A549 treated with AZD9567 at 1 μM for 4 hours (cell line): ENCODE measurements around the gene SLC29A4. TPM values are rescaled to one million over a fixed set of nuclear protein-coding genes. Genes with fewer than 3 reads are reported as not detected.

ENCODE experiments used
- total RNA-seq: library from RNA; stranded (reverse); fragments of 200-300 nt; extraction: Qiagen RNA extraction; gene quantifications from 5 replicates; pipeline ENCODE4 v1.2.3, GENCODE V29; 2022; ENCODE audit not compliant: insufficient read depth

The SLC29A4 gene, protein sequence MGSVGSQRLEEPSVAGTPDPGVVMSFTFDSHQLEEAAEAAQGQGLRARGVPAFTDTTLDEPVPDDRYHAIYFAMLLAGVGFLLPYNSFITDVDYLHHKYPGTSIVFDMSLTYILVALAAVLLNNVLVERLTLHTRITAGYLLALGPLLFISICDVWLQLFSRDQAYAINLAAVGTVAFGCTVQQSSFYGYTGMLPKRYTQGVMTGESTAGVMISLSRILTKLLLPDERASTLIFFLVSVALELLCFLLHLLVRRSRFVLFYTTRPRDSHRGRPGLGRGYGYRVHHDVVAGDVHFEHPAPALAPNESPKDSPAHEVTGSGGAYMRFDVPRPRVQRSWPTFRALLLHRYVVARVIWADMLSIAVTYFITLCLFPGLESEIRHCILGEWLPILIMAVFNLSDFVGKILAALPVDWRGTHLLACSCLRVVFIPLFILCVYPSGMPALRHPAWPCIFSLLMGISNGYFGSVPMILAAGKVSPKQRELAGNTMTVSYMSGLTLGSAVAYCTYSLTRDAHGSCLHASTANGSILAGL
- total RNA-seq = 10.9 to 14.4 TPM (median 14.0 TPM) in 5 replicates

DNA sequence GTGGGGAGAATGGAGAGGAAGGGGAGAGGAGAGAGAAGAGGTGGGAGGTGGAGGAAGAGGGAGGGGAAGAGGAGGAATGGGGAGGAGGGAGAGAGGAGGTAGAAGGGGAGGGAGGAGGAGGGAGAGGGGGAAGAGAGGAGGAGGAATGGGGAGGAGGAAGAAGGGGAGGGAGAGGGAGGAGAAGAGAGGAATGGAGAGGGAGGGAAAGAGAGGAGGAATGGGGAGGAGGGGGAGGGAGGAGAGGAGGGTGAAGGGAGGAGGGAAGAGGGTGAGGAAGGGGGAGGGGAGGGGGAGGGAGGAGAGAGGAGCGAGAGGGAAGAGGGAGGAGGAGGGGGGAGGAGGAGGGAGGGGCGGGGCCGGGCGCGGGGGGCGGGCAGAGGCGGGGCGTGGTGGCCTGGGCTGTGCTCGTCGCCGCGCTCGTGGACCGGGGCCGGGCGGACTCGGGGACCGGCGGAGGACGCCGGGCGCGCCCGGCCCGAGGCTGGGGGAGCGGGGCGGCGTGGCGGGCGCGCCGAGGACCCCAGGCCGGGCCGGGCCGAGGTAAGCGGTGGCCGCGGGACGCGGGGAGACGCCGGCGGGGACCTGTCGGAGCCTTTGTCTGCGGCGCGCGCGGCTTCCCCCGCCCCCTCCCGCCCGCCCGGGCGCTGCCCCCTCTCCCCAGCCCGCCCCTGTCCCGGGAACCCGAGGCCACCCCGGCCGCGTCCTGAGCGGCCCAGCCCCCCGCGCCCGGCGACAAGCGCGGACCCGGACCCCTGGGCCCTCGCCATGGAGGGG, at the start of gene SLC29A4:
SLC29A4 (plus strand) TSS at position 401 of the 774 bp plus-strand sequence. CDS start 4,874 bp downstream, outside the sequence.

Other genes with a start within 250 kb of the SLC29A4 start
- 5.7 to 7.0 TPM (median 6.4 TPM) in 5 replicates for gene RBAK, start 237.1 kb upstream of the SLC29A4 start, total RNA-seq
- 45.5 to 55.1 TPM (median 52.3 TPM) in 5 replicates for gene WIPI2, start 92.7 kb upstream of the SLC29A4 start, total RNA-seq
- 33.3 to 40.9 TPM (median 36.2 TPM) in 5 replicates for gene TNRC18, start 140.9 kb downstream of the SLC29A4 start, total RNA-seq
- 11.5 to 13.6 TPM (median 12.7 TPM) in 5 replicates for gene FBXL18, start 230.9 kb downstream of the SLC29A4 start, total RNA-seq
- gene ACTB, start 247.7 kb downstream of the SLC29A4 start, total RNA-seq = 4,023 to 4,989 TPM (median 4,376 TPM) in 5 replicates